EH (cell line): Measurements from ENCODE around the gene MRLN.
"Not testable (repeated sequence)": the region's sequence is repeated elsewhere in the genome, so short reads cannot be mapped to it uniquely, and the experiment has no call there.

Experiments
- DNase-seq: peaks from one replicate; pipeline ENCODE4 v3.0.0-alpha.2; 2015; ENCODE audit warnings: low read depth

The MRLN gene

DNA sequence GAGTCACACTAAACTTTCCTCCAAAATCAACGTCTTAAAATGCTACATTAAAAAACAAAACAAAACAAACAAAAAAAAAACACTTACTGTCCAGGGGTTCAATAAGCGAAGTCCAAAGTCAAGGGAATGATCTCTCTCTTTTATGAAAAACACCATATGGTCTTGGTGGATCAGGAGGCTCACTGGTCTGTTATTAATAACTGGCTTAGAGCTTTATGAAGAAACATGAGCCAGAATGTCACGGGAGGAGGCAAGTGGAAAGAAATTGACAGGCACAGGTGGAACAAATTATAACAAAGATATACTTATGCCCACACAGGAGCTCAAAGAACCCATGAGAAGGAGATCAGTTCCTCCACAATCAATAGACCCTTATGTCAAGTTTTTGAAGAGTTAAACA lies at the start of gene MRLN:
MRLN (minus strand) TSS at position 189 of the 400 bp plus-strand sequence.
- DNase-seq: no peak

- no peak for DNase-seq
These were observed 47.9 kb upstream of the MRLN start for GRCh38 chr10:59801171-59801570.

GRCh38 chr10:59799421-59799820 lies 46.2 kb upstream of the MRLN start:
- DNase-seq: no peak

- DNase-seq: no peak
These were observed 40.7 kb upstream of the MRLN start for GRCh38 chr10:59793919-59794318.

- no peak for DNase-seq
These were observed 39.6 kb upstream of the MRLN start for GRCh38 chr10:59792812-59793211.

GRCh38 chr10:59791601-59792000 lies 38.3 kb upstream of the MRLN start:
- DNase-seq: no peak

DNA sequence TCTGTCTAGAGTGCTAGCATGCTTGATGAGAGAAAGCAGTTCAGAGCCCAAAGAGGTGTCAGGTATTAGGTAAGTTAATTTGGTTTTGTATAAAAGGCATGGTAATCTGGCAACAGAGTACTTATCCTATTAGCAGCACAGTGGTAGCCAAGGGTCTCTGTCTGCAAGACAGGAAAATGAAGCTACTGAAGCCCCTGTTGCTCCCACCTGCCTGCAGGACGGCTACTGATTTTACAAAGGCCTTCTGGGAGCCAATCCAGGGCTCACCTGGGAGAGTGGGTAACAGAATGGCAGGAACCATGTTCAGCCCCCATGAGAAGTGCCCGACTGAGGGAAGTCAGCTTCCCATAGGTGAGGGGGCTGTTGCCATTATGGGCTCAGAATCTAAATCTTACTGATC lies 36.8 kb upstream of the MRLN start:
- DNase-seq: not testable (repeated sequence)

DNA sequence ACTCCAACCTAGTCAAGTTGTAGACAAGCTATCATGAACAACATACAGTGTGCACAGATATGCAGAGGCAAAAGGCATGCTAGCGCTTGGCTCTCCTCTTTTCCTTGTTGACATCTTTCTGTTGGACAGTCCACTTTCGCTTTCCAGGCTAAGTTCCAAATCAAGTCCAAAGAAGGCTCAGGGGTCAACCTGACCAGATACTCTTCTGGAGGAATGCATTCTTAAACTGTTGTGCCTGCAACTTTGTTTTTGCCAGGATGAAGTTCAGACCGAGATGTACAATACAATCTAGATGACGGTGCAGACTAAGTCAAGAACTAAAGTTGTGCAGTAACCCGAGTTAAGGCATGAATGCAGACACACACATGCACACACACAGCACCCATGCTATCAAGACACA lies 35.7 kb upstream of the MRLN start:
- not testable (repeated sequence) for DNase-seq

GRCh38 chr10:59787032-59787431 lies 33.8 kb upstream of the MRLN start:
- DNase-seq: not testable (repeated sequence)

- not testable (repeated sequence) for DNase-seq
These were observed 32.2 kb upstream of the MRLN start for GRCh38 chr10:59785476-59785875.

GRCh38 chr10:59781511-59781910 lies 28.3 kb upstream of the MRLN start:
- no peak for DNase-seq

- no peak for DNase-seq
These were observed 26.7 kb upstream of the MRLN start for GRCh38 chr10:59779756-59780533.

DNA sequence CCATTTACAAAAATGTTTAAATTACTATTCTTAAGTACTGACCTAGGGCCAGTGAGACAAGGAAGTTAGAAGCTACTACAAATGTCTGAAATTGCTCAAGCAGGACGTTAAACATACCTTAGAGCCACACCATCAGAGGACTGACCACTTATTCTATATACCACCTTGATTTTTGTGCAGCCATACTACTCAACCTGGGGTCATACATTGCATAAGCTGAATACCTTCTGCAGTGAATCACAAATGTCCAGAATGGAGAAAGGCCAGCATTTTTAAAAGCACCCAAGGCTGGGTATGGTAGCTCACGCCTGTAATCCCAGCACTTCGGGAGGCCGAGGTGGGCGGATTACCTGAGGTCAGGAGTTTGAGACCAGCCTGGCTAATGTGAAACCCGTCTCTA lies 21.2 kb upstream of the MRLN start:
- no peak for DNase-seq

DNA sequence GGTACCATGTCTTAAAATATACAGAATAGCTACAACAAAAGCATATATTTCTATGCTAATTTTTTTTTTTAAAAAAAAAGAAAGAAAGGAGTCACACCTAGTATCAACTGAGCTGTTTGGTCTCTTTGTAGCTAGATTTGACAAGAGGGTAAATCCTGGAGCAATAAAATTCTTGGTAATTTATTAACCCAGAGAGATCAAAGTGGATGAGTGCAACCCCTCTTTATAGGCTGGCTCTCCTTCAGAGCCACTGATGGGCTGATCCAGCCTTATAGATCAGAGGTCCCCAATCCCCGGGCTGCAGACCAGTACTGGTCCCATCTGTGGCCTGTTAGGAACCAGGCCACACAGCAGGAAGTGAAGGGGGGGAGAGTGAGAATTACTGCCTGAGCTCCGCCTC lies 19.8 kb upstream of the MRLN start:
- DNase-seq: no peak

DNA sequence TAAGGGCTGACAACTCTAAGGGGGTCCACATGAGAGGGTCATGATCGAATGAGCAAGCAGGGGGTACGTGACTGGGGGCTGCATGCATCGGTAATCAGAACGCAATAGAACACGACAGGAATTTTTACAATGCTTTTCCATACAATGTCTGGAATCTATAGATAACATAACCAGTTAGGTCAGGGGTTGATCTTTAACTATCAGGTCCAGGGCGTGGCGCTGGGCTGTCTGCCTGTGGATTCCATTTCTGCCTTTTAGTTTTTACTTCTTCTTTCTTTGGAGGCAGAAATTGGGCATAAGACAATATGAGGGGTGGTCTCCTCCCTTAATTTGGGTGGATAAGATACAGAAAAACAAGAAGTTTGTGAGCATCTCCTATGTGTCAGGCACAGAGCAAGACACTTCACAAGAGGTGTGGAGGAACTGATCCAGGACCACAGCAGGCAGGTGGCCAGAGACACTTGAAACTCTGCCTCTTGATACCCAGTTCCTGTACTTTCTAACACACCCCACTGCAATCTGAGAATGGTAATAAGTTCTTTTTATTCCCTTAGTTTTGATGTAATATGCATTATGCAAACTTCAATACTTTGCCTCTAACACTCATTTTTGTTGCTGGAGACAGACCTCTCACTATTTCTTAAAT lies 18.0 kb upstream of the MRLN start:
- no peak for DNase-seq

- no peak for DNase-seq
These were observed 17.4 kb upstream of the MRLN start for GRCh38 chr10:59770689-59771088.

DNA sequence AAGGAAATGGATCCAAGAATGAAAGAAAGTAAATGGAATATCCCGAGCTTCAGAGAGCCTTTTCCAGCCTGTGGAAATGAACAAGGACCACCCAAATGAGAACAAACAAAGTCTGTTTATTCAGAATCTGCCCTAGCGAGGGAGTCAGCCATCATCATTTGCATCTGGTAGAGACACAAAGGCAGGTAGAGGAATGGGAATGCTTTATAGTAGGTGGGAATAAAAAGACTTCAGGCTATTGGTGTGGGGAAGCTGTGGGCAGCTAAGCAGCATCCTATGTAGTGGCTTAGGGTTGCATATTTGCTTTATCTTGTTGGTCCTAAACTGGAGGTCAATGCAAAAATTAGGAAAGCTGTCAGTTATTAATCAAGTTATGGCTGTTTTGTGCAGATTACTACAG lies 9.2 kb upstream of the MRLN start:
- DNase-seq: no peak

DNA sequence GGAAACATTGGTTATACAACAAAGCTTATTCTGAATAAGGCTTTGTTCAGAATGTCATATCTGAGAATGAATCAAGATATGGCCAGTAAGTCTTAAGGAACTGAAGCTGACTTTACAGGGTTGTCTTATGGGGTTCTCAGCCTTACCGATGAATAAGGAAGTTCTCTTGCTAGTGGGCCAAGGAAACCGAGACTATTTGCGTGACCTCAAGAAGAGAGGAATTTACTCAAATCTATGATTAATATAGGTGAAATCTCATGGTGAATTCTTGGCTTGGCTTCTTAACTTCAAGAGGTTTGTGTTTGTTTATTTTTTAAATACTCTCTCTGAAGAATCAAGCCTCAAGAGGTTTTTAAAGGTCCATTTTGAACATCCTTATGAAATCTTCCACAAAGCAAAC lies 4.7 kb upstream of the MRLN start:
- peak; percentile 14 for DNase-seq

GRCh38 chr10:59754951-59755350 lies 1.7 kb upstream of the MRLN start:
- DNase-seq: no peak

DNA sequence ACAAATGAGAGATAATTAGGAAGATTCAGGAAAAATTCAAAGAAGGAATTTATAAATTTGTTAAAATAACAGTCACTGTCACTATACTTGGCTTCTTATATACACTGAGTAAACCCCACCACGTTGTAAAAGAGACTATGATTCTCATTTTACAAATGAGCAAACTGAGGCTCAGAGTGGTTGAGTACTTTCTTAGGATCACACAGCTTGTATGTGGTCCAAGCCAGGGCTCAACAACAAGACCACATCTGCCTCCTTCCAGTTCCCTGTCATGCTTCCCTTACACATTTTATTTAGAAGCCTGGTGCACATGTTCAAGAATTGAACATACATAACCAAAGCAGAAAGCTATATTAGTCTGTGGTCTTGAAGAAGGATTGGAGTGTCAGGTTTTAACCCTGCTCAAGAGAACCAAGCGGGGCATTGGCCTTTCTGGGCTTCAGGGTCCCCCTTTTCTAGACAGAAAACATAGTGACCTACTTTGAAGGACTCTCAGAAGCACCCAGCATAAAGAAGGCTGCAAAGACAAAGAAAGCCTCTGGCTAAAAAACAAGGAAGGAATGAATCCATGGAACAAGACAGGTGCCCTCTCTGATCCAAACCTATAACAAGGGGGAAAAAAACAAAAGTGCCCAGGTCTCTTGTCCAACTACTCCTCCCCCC lies 846 bp downstream of the MRLN start:
- DNase-seq: no peak

DNA sequence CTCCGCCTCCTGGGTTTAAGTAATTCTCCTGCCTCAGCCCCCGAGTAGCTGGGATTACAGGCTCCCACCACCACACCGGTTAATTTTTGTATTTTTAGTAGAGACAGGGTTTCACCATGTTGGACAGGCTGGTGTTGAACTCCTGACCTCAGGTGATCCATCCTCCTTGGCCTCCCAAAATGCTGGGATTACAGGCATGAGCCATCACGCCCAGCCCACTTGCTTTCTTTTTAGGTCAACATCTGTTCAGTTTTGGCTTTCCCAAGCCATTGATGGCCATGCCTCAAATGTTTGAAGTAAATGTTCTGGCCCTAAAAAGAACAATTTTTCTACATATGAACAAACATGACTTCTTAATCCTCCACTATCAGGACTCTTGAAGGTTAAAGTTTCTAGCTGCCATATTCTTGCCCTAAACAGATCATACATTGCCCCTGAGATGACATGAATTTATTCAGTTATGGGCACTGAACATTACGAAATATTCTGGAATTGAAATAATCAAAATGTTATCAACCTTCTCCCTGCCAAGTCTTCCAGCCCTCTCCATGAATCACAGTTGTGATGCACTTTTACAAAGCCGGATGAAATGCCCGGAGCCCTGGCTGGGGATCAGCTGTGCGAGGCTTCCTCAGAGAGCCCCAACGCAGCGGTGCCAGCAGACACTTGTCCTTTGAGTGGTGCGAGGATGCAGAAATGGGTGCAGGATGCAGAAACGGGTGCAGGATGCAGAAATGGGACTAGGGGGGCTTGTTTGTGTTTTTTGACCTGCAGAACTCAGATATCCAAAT lies 2.9 kb downstream of the MRLN start:
- DNase-seq: no peak

GRCh38 chr10:59748834-59749233 lies 4.4 kb downstream of the MRLN start:
- no peak for DNase-seq
